SU-DHL-6 (cell line): Measurements from ENCODE around the gene DCLK1.

Experiments used
- H2AFZ ChIP-seq: fragments of 200-600 bp; sonication (generic); 2 replicates; pipeline ENCODE4 v1.6.1; 2014; ENCODE audit warnings: low read depth, mild to moderate bottlenecking, moderate library complexity, mixed read lengths, antibody characterized with exemption, low read length; ENCODE audit not compliant: severe bottlenecking
- H3F3A ChIP-seq: fragments of 200-600 bp; shearing (Covaris generic); 2 replicates; pipeline ENCODE4 v1.6.0; 2016; ENCODE audit warnings: antibody characterized with exemption, mild to moderate bottlenecking; ENCODE audit not compliant: insufficient read depth
- H3K27ac ChIP-seq: fragments of 200-600 bp; sonication (generic); 2 replicates; pipeline ENCODE4 v1.5.1; 2016; ENCODE audit warnings: low read depth, mild to moderate bottlenecking, low read length, moderate library complexity, mixed read lengths
- H3K27me3 ChIP-seq: fragments of 200-600 bp; sonication (generic), shearing (Covaris generic); 2 replicates; pipeline ENCODE4 v1.6.0; 2014; ENCODE audit warnings: mild to moderate bottlenecking, low read length
- H3K36me3 ChIP-seq: fragments of 200-600 bp; sonication (generic); 2 replicates; pipeline ENCODE4 v1.6.1; 2014; ENCODE audit warnings: mild to moderate bottlenecking, low read length, mixed read lengths
- H3K4me2 ChIP-seq: fragments of 300-600, 200-600 bp; shearing (Covaris generic), sonication (generic); 2 replicates; pipeline ENCODE4 v1.6.0; 2014; ENCODE audit warnings: low read length, low read depth, mild to moderate bottlenecking; ENCODE audit not compliant: poor library complexity, severe bottlenecking
- H3K4me3 ChIP-seq: fragments of 200-600 bp; sonication (generic); 2 replicates; pipeline ENCODE4 v1.5.1; 2014; ENCODE audit warnings: antibody characterized with exemption, low read length, mild to moderate bottlenecking, mixed read lengths; ENCODE audit not compliant: insufficient read depth, poor library complexity, severe bottlenecking
- H3K79me2 ChIP-seq: fragments of 200-600 bp; sonication (generic); 2 replicates; pipeline ENCODE4 v1.6.1; 2014; ENCODE audit warnings: mild to moderate bottlenecking, low read length, moderate library complexity; ENCODE audit not compliant: insufficient read depth
- H3K9ac ChIP-seq: fragments of 200-600 bp; sonication (generic); 2 replicates; pipeline ENCODE4 v1.7.0; 2014; ENCODE audit warnings: mild to moderate bottlenecking, low read length
- H3K9me2 ChIP-seq: fragments of 200-600 bp; sonication (generic); replicated peaks from 2 replicates; pipeline ENCODE4 v1.6.1; 2014; ENCODE audit warnings: low read length; ENCODE audit not compliant: insufficient read depth
- H3K9me3 ChIP-seq: fragments of 200-600 bp; sonication (generic); 2 replicates; pipeline ENCODE4 v1.6.1; 2014; ENCODE audit warnings: low read length, mixed read lengths; ENCODE audit not compliant: insufficient read depth
- H4K20me1 ChIP-seq: fragments of 200-600 bp; sonication (generic); 2 replicates; pipeline ENCODE4 v1.6.1; 2014; ENCODE audit warnings: low read depth, mild to moderate bottlenecking, antibody characterized with exemption, low read length, moderate library complexity, mixed read lengths
- CTCF ChIP-seq: fragments of 200-600 bp; sonication (generic); IDR thresholded peaks from one replicate; pipeline ENCODE4 v1.5.1; 2017; ENCODE audit warnings: antibody characterized with exemption, mild to moderate bottlenecking, low read length, moderate library complexity; ENCODE audit not compliant: insufficient read depth, poor library complexity, severe bottlenecking
- EZH2phosphoT487 ChIP-seq: fragments of 200-600 bp; sonication (generic), shearing (Covaris generic); conservative IDR thresholded peaks from 2 replicates; pipeline ENCODE4 v1.6.1; 2018; ENCODE audit warnings: mild to moderate bottlenecking, antibody characterized with exemption, low read length, moderate library complexity, mixed read lengths

The DCLK1 gene

GRCh38 chr13:35830850-35831450 lies 300.2 kb downstream of the DCLK1 start:
- Histone ChIP-seq H3K9me2 (no peaks in the 10 kb centered on the region), H4K20me1 (no peaks in the 10 kb centered on the region), H3K27ac (no peak overlapping the region), H3K4me3 (no peak overlapping the region), H3K4me2 (no peak overlapping the region), H3K27me3 (no peaks in the 10 kb centered on the region), H3K36me3 (no peaks in the 10 kb centered on the region), H3K9ac (no peak overlapping the region), H3K9me3 (no peaks in the 10 kb centered on the region), H3F3A (no peaks in the 10 kb centered on the region), H3K79me2 (no peaks in the 10 kb centered on the region), H2AFZ (no peak overlapping the region)
- TF ChIP-seq CTCF (no peak), EZH2phosphoT487 (no peak)

GRCh38 chr13:35826626-35827254 lies 304.4 kb downstream of the DCLK1 start:
- no peak overlapping the region for H3K9ac ChIP-seq
- TF ChIP-seq CTCF (peak; percentile 48), EZH2phosphoT487 (no peak)
- no peak overlapping the region for H2AFZ ChIP-seq
- no peaks in the 10 kb centered on the region for H3K9me2 ChIP-seq
- no peak overlapping the region for H3K27ac ChIP-seq
- H3K4me2 ChIP-seq, result no peak overlapping the region
- no peak overlapping the region for H3K4me3 ChIP-seq
- no peaks in the 10 kb centered on the region for H3K79me2 ChIP-seq
- H3K36me3 ChIP-seq, result no peaks in the 10 kb centered on the region
- no peaks in the 10 kb centered on the region for H3K27me3 ChIP-seq
- H4K20me1 ChIP-seq, result no peaks in the 10 kb centered on the region
- no peaks in the 10 kb centered on the region for H3K9me3 ChIP-seq
- no peaks in the 10 kb centered on the region for H3F3A ChIP-seq

GRCh38 chr13:35824825-35825224 lies 306.4 kb downstream of the DCLK1 start:
- H3F3A ChIP-seq, result no peaks in the 10 kb centered on the region
- no peak overlapping the region for H2AFZ ChIP-seq
- H3K4me2 ChIP-seq, result no peak overlapping the region
- no peak overlapping the region for H3K9ac ChIP-seq
- no peaks in the 10 kb centered on the region for H3K79me2 ChIP-seq
- no peak overlapping the region for H3K27ac ChIP-seq
- H3K27me3 ChIP-seq, result no peaks in the 10 kb centered on the region
- H3K36me3 ChIP-seq, result no peaks in the 10 kb centered on the region
- H4K20me1 ChIP-seq, result no peaks in the 10 kb centered on the region
- no peak overlapping the region for H3K4me3 ChIP-seq
- H3K9me3 ChIP-seq, result no peaks in the 10 kb centered on the region
- no peak for TF ChIP-seq CTCF
- no peak for TF ChIP-seq EZH2phosphoT487
- no peaks in the 10 kb centered on the region for H3K9me2 ChIP-seq
